ENCODE results near the gene RBM47.

GRCh38 chr4:40493160-40493559 is 136.5 kb downstream of the RBM47 start:
- TF ChIP-seq ZNF580 (tag by site-specific recombination; IDR thresholded peaks at IDR 0.05) (no peak), YY1 (tag by site-specific recombination; IDR thresholded peaks at IDR 0.05) (no peak), MYNN (tag by site-specific recombination; IDR thresholded peaks at IDR 0.05; ENCODE audit: borderline replicate concordance) (no peak), PRDM6 (tag by site-specific recombination; IDR thresholded peaks at IDR 0.05) (no peak), BCL11A (tag by site-specific recombination; IDR thresholded peaks at IDR 0.05; ENCODE audit: low read depth) (no peak), ZNF830 (tag by site-specific recombination; IDR thresholded peaks at IDR 0.05; ENCODE audit: low read depth) (no peak), CTCF (tag by site-specific recombination; IDR thresholded peaks at IDR 0.05) (no peak), PRDM10 (tag by site-specific recombination; IDR thresholded peaks at IDR 0.05) (no peak)
